DOHH2 (cell line): ENCODE results near the gene ADGB.

Source experiments
- H3F3A ChIP-seq: fragments of 200-600 bp; sonication (generic), shearing (Covaris generic); 2 replicates; pipeline ENCODE4 v1.6.0; 2016; ENCODE audit warnings: antibody characterized with exemption, mild to moderate bottlenecking; ENCODE audit not compliant: control insufficient read depth, insufficient read depth
- H3K27ac ChIP-seq: fragments of 200-600 bp; sonication (generic); 2 replicates; pipeline ENCODE4 v1.5.1; 2014; ENCODE audit warnings: low read depth, mild to moderate bottlenecking, low read length, moderate library complexity
- H3K27me3 ChIP-seq: fragments of 200-600 bp; sonication (generic); 2 replicates; pipeline ENCODE4 v1.6.1; 2014; ENCODE audit warnings: mild to moderate bottlenecking, low read length, mixed read lengths; ENCODE audit not compliant: control insufficient read depth
- H3K36me3 ChIP-seq: fragments of 200-600 bp; sonication (generic); 2 replicates; pipeline ENCODE4 v1.6.1; 2014; ENCODE audit warnings: mild to moderate bottlenecking, low read length, moderate library complexity, mixed read lengths; ENCODE audit not compliant: control insufficient read depth
- H3K4me1 ChIP-seq: fragments of 200-600 bp; sonication (generic); 2 replicates; pipeline ENCODE4 v1.6.1; 2014; ENCODE audit warnings: mild to moderate bottlenecking, low read length, mixed read lengths; ENCODE audit not compliant: control insufficient read depth
- H3K4me2 ChIP-seq: fragments of 200-600 bp; sonication (generic); 2 replicates; pipeline ENCODE4 v1.6.0; 2014; ENCODE audit warnings: mild to moderate bottlenecking, low read length, moderate library complexity
- H3K4me3 ChIP-seq: fragments of 200-600 bp; sonication (generic); 2 replicates; pipeline ENCODE4 v1.5.1; 2014; ENCODE audit warnings: mild to moderate bottlenecking, low read length, mixed read lengths
- H3K79me2 ChIP-seq: fragments of 200-600 bp; sonication (generic); 2 replicates; pipeline ENCODE4 v1.6.1; 2014; ENCODE audit warnings: mild to moderate bottlenecking, low read length, mixed read lengths; ENCODE audit not compliant: control insufficient read depth
- H3K9me2 ChIP-seq: fragments of 200-600 bp; sonication (generic); replicated peaks from 2 replicates; pipeline ENCODE4 v1.6.1; 2014; ENCODE audit warnings: mild to moderate bottlenecking, low read length, mixed read lengths; ENCODE audit not compliant: control insufficient read depth
- H3K9me3 ChIP-seq: fragments of 200-600 bp; sonication (generic); 2 replicates; pipeline ENCODE4 v1.6.1; 2014; ENCODE audit warnings: antibody characterized with exemption, low read length, mixed read lengths; ENCODE audit not compliant: control insufficient read depth, insufficient read depth
- H4K20me1 ChIP-seq: fragments of 200-600 bp; sonication (generic); 2 replicates; pipeline ENCODE4 v1.6.0; 2014; ENCODE audit warnings: low read depth, mild to moderate bottlenecking, antibody characterized with exemption, low read length, moderate library complexity; ENCODE audit not compliant: control insufficient read depth, insufficient read depth
- EZH2phosphoT487 ChIP-seq: fragments of 200-600 bp; sonication (generic); IDR thresholded peaks from 2 replicates; pipeline ENCODE4 v1.6.1; 2017; ENCODE audit warnings: borderline replicate concordance, mild to moderate bottlenecking, antibody characterized with exemption, low read length, moderate library complexity, mixed read lengths
- TF ChIP-seq, protein P1 (sequence below): fragments of 200-600 bp; sonication (generic); IDR thresholded peaks from one replicate; pipeline ENCODE4 v1.5.1; 2014; ENCODE audit warnings: antibody characterized with exemption, mild to moderate bottlenecking, low read depth, low read length; ENCODE audit not compliant: poor library complexity, severe bottlenecking

The ADGB gene

DNA sequence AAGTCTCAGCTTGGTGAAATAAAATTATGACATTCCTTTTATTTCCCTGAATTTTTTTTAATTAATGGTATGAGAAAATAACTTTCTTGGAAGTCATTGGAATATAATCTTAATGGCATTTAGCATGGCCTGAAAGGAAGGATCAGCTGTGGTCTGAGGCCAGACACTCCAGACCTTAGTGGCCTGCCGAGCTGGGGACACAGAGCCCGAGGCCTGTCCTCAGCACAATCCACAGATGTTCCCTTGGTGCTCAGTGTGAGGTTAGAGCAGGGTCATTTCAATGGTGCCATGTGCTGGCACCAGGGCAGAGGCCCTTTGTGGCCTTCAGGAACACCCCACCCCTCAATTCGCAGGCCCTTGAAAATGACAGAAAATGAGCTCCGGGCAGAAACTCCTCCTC, 120.6 kb downstream of the ADGB start:
- H3K79me2 ChIP-seq, result no peaks in the 10 kb centered on the region
- H3K4me3 ChIP-seq, result no peak overlapping the region
- H3K27me3 ChIP-seq, result no peaks in the 10 kb centered on the region
- no peaks in the 10 kb centered on the region for H3K9me3 ChIP-seq
- no peak for TF ChIP-seq EZH2phosphoT487
- TF ChIP-seq, protein P1, sequence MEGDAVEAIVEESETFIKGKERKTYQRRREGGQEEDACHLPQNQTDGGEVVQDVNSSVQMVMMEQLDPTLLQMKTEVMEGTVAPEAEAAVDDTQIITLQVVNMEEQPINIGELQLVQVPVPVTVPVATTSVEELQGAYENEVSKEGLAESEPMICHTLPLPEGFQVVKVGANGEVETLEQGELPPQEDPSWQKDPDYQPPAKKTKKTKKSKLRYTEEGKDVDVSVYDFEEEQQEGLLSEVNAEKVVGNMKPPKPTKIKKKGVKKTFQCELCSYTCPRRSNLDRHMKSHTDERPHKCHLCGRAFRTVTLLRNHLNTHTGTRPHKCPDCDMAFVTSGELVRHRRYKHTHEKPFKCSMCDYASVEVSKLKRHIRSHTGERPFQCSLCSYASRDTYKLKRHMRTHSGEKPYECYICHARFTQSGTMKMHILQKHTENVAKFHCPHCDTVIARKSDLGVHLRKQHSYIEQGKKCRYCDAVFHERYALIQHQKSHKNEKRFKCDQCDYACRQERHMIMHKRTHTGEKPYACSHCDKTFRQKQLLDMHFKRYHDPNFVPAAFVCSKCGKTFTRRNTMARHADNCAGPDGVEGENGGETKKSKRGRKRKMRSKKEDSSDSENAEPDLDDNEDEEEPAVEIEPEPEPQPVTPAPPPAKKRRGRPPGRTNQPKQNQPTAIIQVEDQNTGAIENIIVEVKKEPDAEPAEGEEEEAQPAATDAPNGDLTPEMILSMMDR, result no peak
- H3K36me3 ChIP-seq, result no peaks in the 10 kb centered on the region
- H4K20me1 ChIP-seq, result no peaks in the 10 kb centered on the region
- H3K4me2 ChIP-seq, result no peak overlapping the region
- H3K27ac ChIP-seq, result no peak overlapping the region
- H3K9me2 ChIP-seq, result no peaks in the 10 kb centered on the region
- no peaks in the 10 kb centered on the region for H3K4me1 ChIP-seq
- H3F3A ChIP-seq, result no peaks in the 10 kb centered on the region

DNA sequence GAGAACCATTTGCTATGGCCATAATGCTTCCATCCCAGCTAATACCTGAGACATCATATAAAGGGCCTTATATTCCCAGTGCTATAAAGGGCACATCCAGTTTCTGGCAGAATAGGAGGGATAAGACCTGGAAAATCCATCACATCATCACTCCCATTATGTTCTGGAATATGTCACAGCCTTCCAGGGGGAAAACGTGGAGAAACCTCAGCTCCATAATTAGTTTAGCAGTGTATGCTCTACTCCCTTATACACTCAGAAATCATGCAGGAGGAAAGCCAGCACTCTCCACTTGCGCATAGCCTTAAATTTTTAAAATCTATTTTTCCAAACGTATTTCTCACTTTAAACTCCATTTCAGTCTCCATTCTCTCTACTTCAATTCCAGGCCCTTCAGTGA, 140.9 kb downstream of the ADGB start:
- Histone ChIP-seq H3K9me2 (no peaks in the 10 kb centered on the region), H3K4me1 (no peaks in the 10 kb centered on the region), H3K4me3 (no peak overlapping the region), H3K4me2 (no peak overlapping the region), H4K20me1 (no peaks in the 10 kb centered on the region), H3K9me3 (no peaks in the 10 kb centered on the region), H3K79me2 (no peaks in the 10 kb centered on the region), H3F3A (no peaks in the 10 kb centered on the region), H3K27ac (no peak overlapping the region), H3K27me3 (no peaks in the 10 kb centered on the region), H3K36me3 (no peaks in the 10 kb centered on the region)
- no peak for TF ChIP-seq EZH2phosphoT487
- TF ChIP-seq, protein P1, result no peak

DNA sequence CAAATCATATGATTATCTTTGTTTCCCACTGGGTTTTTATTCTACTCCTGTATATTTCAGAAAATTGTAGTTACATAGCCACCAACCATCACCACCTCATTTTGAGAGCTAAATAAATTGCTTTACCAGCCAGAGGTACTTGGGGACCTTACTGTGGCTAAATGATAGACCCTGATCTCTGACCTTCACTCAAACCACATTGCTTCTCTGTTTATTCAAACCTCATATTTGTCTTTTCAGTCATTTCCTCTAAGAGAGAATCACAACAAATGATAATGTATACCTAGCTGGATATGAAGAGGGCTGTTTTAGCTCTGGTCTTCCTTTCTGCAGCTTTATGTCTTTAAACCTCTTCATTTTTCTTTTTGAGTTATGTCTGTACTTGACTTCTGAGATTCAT, 142.8 kb downstream of the ADGB start:
- Histone ChIP-seq H3K4me3 (no peak overlapping the region), H3K27me3 (no peaks in the 10 kb centered on the region), H3K4me2 (no peak overlapping the region), H3K36me3 (no peaks in the 10 kb centered on the region), H3K9me2 (no peaks in the 10 kb centered on the region), H3K9me3 (no peaks in the 10 kb centered on the region), H4K20me1 (no peaks in the 10 kb centered on the region), H3K27ac (no peak overlapping the region), H3K4me1 (no peaks in the 10 kb centered on the region), H3K79me2 (no peaks in the 10 kb centered on the region), H3F3A (no peaks in the 10 kb centered on the region)
- no peak for TF ChIP-seq EZH2phosphoT487
- TF ChIP-seq, protein P1, result no peak

DNA sequence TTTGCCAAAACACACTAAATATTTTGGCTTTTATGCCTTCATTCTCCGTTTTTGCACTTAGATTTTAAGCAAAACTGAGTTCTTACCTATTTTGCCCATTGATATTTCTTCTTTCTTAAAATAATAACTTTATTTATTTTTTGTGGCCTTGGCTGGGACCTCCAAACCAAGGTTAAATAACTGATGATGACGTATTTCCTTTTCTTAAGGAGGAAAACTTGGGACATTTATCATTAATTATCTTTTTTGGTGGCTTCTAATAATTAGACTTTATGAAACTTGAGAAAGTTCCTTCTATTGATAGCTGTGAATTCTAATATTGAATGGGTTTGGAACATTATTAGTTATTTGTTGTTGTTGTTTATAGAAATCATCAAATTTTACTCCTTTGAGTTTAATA, 154.5 kb downstream of the ADGB start:
- Histone ChIP-seq H3K27me3 (no peaks in the 10 kb centered on the region), H3K36me3 (no peaks in the 10 kb centered on the region), H3K4me3 (no peak overlapping the region), H3K79me2 (no peaks in the 10 kb centered on the region), H3K4me2 (no peak overlapping the region), H3K4me1 (no peaks in the 10 kb centered on the region), H3K9me2 (no peaks in the 10 kb centered on the region), H3K9me3 (no peaks in the 10 kb centered on the region), H3F3A (no peaks in the 10 kb centered on the region), H4K20me1 (no peaks in the 10 kb centered on the region), H3K27ac (no peak overlapping the region)
- no peak for TF ChIP-seq EZH2phosphoT487
- TF ChIP-seq, protein P1, result no peak
